ENCODE measurements around the gene SNAI1. TPM values are rescaled to one million over a fixed set of nuclear protein-coding genes. Genes with fewer than 3 reads are reported as not detected.

The SNAI1 gene
- total RNA-seq, 1 experiment from 2014 or later: 4.1 TPM

GRCh38 chr20:49937027-49937929, 45.5 kb upstream of the SNAI1 start:
- TSS peak; percentile 53 for BruUV-seq (replicated peaks)
- no peaks in the 10 kb centered on the region for H3K27me3 ChIP-seq (replicated peaks; ENCODE audit: insufficient read depth, low read depth, low read length, poor library complexity)
- no peak for TF ChIP-seq CTCF (conservative IDR thresholded peaks at IDR 0.05; ENCODE audit: low read depth, low read length)
- no peak for TF ChIP-seq EZH2 (IDR thresholded peaks at IDR 0.05; ENCODE audit: borderline replicate concordance, low read depth, low read length, poor library complexity, severe bottlenecking)
- intact Hi-C loops (cut with micrococcal nuclease; ENCODE audit: unreplicated experiment): no loop called here
- peaks cover 26% of the 10 kb centered on the region for H3K36me3 ChIP-seq (ENCODE audit: insufficient read depth, low read length, poor library complexity, severe bottlenecking)
- ChIA-PET POLR2A (ENCODE audit: low non-redundant PET) (no interaction called here), CTCF (no interaction called here)
- H3K4me1 ChIP-seq (ENCODE audit: insufficient read depth, low read length, poor library complexity, severe bottlenecking): peaks cover 16% of the 10 kb centered on the region
- H3K27ac ChIP-seq (ENCODE audit: low read depth, low read length, poor library complexity, severe bottlenecking): peak overlapping the region; percentile 88
- DNase-seq (ENCODE audit: low spot score): no peak
- no peaks in the 10 kb centered on the region for H3K9me3 ChIP-seq (ENCODE audit: low read depth, low read length, poor library complexity, severe bottlenecking)
- H3K4me3 ChIP-seq (ENCODE audit: low read depth, low read length, poor library complexity, severe bottlenecking): peak overlapping the region; percentile 90

- H3K4me1 ChIP-seq (ENCODE audit: insufficient read depth, low read length, poor library complexity, severe bottlenecking): peaks cover 16% of the 10 kb centered on the region
- H3K27me3 ChIP-seq (replicated peaks; ENCODE audit: insufficient read depth, low read depth, low read length, poor library complexity): no peaks in the 10 kb centered on the region
- H3K27ac ChIP-seq (ENCODE audit: low read depth, low read length, poor library complexity, severe bottlenecking): peak overlapping the region; percentile 88
- intact Hi-C loops (cut with micrococcal nuclease; ENCODE audit: unreplicated experiment): no loop called here
- TF ChIP-seq CTCF (conservative IDR thresholded peaks at IDR 0.05; ENCODE audit: low read depth, low read length) (no peak), EZH2 (IDR thresholded peaks at IDR 0.05; ENCODE audit: borderline replicate concordance, low read depth, low read length, poor library complexity, severe bottlenecking) (no peak)
- no TSS peak for BruUV-seq (replicated peaks)
- ChIA-PET CTCF (no interaction called here), POLR2A (ENCODE audit: low non-redundant PET) (no interaction called here)
- H3K36me3 ChIP-seq (ENCODE audit: insufficient read depth, low read length, poor library complexity, severe bottlenecking): peaks cover 34% of the 10 kb centered on the region
- H3K4me3 ChIP-seq (ENCODE audit: low read depth, low read length, poor library complexity, severe bottlenecking): peak overlapping the region; percentile 90
- H3K9me3 ChIP-seq (ENCODE audit: low read depth, low read length, poor library complexity, severe bottlenecking): no peaks in the 10 kb centered on the region
- DNase-seq (ENCODE audit: low spot score): peak; percentile 48
These were observed 44.3 kb upstream of the SNAI1 start for GRCh38 chr20:49938173-49939163.

DNA sequence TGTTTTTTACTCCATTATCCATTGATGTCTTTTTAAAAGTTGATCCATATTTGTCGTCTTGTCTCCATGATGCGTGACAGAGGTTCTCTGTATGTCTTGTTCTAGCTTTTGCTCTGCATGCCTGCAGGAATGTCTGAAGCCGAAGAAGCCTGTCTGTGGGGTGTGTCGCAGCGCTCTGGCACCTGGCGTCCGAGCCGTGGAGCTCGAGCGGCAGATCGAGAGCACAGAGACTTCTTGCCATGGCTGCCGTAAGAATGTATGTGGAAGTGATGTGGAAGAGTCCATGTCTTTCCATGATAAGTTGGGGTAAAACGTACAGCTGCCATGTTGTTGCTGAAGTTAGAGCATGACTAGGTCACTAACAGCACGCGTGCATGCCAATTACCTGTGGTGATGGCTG, 41.3 kb upstream of the SNAI1 start:
- no peak overlapping the region for H3K27ac ChIP-seq (ENCODE audit: low read depth, low read length, poor library complexity, severe bottlenecking)
- peaks cover 16% of the 10 kb centered on the region for H3K4me1 ChIP-seq (ENCODE audit: insufficient read depth, low read length, poor library complexity, severe bottlenecking)
- no peak for DNase-seq (ENCODE audit: low spot score)
- H3K27me3 ChIP-seq (replicated peaks; ENCODE audit: insufficient read depth, low read depth, low read length, poor library complexity): no peaks in the 10 kb centered on the region
- intact Hi-C loops (cut with micrococcal nuclease; ENCODE audit: unreplicated experiment): no loop called here
- H3K36me3 ChIP-seq (ENCODE audit: insufficient read depth, low read length, poor library complexity, severe bottlenecking): peaks cover 55% of the 10 kb centered on the region
- no TSS peak for BruUV-seq (replicated peaks)
- H3K4me3 ChIP-seq (ENCODE audit: low read depth, low read length, poor library complexity, severe bottlenecking): no peak overlapping the region
- ChIA-PET POLR2A (ENCODE audit: low non-redundant PET) (no interaction called here), CTCF (interaction anchor here (0.6 kb wide), 1 partner anchor 246 kb away, joined by 3 read pairs; no protein-coding TSS in a partner anchor)
- TF ChIP-seq EZH2 (IDR thresholded peaks at IDR 0.05; ENCODE audit: borderline replicate concordance, low read depth, low read length, poor library complexity, severe bottlenecking): no peak
- TF ChIP-seq CTCF (conservative IDR thresholded peaks at IDR 0.05; ENCODE audit: low read depth, low read length): no peak
- H3K9me3 ChIP-seq (ENCODE audit: low read depth, low read length, poor library complexity, severe bottlenecking): no peaks in the 10 kb centered on the region
